Measurements from ENCODE around the gene TDRKH.
A peak's percentile ranks its signal among the peaks of the same experiment; 100 is the strongest.

TDRKH gene

GRCh38 chr1:151837197-151837596, 46.9 kb upstream of the TDRKH start:
- no peak overlapping the region for H3K4me3 ChIP-seq (ENCODE audit: control insufficient read depth, low read depth, low read length)
- no peak for DNase-seq (ENCODE audit: low read depth)
- TF ChIP-seq, protein P1, sequence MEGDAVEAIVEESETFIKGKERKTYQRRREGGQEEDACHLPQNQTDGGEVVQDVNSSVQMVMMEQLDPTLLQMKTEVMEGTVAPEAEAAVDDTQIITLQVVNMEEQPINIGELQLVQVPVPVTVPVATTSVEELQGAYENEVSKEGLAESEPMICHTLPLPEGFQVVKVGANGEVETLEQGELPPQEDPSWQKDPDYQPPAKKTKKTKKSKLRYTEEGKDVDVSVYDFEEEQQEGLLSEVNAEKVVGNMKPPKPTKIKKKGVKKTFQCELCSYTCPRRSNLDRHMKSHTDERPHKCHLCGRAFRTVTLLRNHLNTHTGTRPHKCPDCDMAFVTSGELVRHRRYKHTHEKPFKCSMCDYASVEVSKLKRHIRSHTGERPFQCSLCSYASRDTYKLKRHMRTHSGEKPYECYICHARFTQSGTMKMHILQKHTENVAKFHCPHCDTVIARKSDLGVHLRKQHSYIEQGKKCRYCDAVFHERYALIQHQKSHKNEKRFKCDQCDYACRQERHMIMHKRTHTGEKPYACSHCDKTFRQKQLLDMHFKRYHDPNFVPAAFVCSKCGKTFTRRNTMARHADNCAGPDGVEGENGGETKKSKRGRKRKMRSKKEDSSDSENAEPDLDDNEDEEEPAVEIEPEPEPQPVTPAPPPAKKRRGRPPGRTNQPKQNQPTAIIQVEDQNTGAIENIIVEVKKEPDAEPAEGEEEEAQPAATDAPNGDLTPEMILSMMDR (conservative IDR thresholded peaks at IDR 0.05; ENCODE audit: control insufficient read depth, insufficient read depth, low read depth, low read length) = no peak

GRCh38 chr1:151835596-151835995, 45.3 kb upstream of the TDRKH start:
- TF ChIP-seq, protein P1 (conservative IDR thresholded peaks at IDR 0.05; ENCODE audit: control insufficient read depth, insufficient read depth, low read depth, low read length) = no peak
- H3K4me3 ChIP-seq (ENCODE audit: control insufficient read depth, low read depth, low read length) = no peak overlapping the region
- no peak for DNase-seq (ENCODE audit: low read depth)

GRCh38 chr1:151834239-151834638, 43.9 kb upstream of the TDRKH start:
- TF ChIP-seq, protein P1 (conservative IDR thresholded peaks at IDR 0.05; ENCODE audit: control insufficient read depth, insufficient read depth, low read depth, low read length) = no peak
- no peak overlapping the region for H3K4me3 ChIP-seq (ENCODE audit: control insufficient read depth, low read depth, low read length)
- DNase-seq (ENCODE audit: low read depth) = no peak

GRCh38 chr1:151833172-151833900, 43.0 kb upstream of the TDRKH start:
- no peak for DNase-seq (ENCODE audit: low read depth)
- TF ChIP-seq, protein P1 (conservative IDR thresholded peaks at IDR 0.05; ENCODE audit: control insufficient read depth, insufficient read depth, low read depth, low read length) = no peak
- no peak overlapping the region for H3K4me3 ChIP-seq (ENCODE audit: control insufficient read depth, low read depth, low read length)

- TF ChIP-seq, protein P1 (conservative IDR thresholded peaks at IDR 0.05; ENCODE audit: control insufficient read depth, insufficient read depth, low read depth, low read length) = no peak
- no peak overlapping the region for H3K4me3 ChIP-seq (ENCODE audit: control insufficient read depth, low read depth, low read length)
- peak; percentile 45 for DNase-seq (ENCODE audit: low read depth)
These were observed 42.1 kb upstream of the TDRKH start for GRCh38 chr1:151832318-151832980.

DNA sequence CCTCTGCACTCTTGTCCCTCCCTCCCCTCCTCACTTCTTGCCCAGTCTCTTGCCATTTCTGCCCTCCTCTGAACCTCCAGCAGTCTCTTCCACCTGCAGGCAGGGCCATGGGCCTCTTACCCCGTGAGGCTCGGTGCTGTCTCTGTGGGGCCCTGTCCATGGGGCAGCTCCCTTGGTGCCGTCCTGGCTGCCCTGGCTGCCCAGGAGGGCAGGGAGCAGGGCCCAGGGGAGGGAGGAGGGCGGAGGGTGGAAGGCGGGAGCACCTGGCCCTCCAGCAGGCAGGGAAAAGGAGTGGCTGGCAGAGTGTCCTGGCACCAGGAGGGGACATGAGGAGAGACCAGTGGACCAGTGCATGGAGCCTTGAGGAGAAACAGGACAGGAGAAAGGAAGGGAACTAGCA, 41.3 kb upstream of the TDRKH start, which contains the start of gene RORC:
Gene RORC (minus strand): TSS at position 198 of the 400 bp plus-strand sequence. CDS start 38 bp downstream, at position 160.
- no peak within 1 kb of the TSS for H3K4me3 ChIP-seq (ENCODE audit: control insufficient read depth, low read depth, low read length)
- TF ChIP-seq, protein P1 (conservative IDR thresholded peaks at IDR 0.05; ENCODE audit: control insufficient read depth, insufficient read depth, low read depth, low read length) = no peak

More for the DNA sequence above, 41.3 kb upstream of the TDRKH start, which contains the start of gene RORC:
- no peak for DNase-seq (ENCODE audit: low read depth)

Data from fibroblast of mammary gland (primary cell).